ENCODE results near the gene CALHM6. TPM values are rescaled to one million over a fixed set of nuclear protein-coding genes. Genes with fewer than 3 reads are reported as not detected.

Gene CALHM6
- total RNA-seq (1 to 10 TPM in 2 of 5 donors, not detected in 3; 8.1 to 8.7 TPM), polyA plus RNA-seq (1 to 10 TPM; 5.0 to 8.6 (median 8.3) TPM)
- long read RNA-seq, donor 1, result 0 reads
- long read RNA-seq, donor 2, result 0 reads
- long read RNA-seq, donor 3, result 0 reads
- long read RNA-seq, donor 4, result 0 reads
- long read RNA-seq, donor 5, partial matches to known transcripts, result 5 of 6 reads
- long read RNA-seq, donor 5, other reads (novel, unspliced or antisense), result 0 of 6 reads
- long read RNA-seq, donor 6, partial matches to known transcripts, result 8 of 9 reads
- long read RNA-seq, donor 6, other reads (novel, unspliced or antisense), result 0 of 9 reads
- long read RNA-seq, donor 7, partial matches to known transcripts, result 11 of 11 reads
- long read RNA-seq, donor 7, other reads (novel, unspliced or antisense), result 0 of 11 reads
- long read RNA-seq, donor 8, result 0 reads
- long read RNA-seq, donor 9, partial matches to known transcripts, result 0 of 1 reads
- long read RNA-seq, donor 9, other reads (novel, unspliced or antisense), result 0 of 1 reads
- long read RNA-seq, donor 10, partial matches to known transcripts, result 5 of 5 reads
- long read RNA-seq, donor 10, other reads (novel, unspliced or antisense), result 0 of 5 reads

- 45 to 70% (median 57%) methylated on average over 13 of the region's 13 CpGs for WGBS, 5 donors
- H3K27ac ChIP-seq, result peak within 1 kb of the TSS in 4 of 5 donors; percentile 22 to 50 (median 30)
These were observed at the start of gene CALHM6 for GRCh38 chr6:116461331-116461931. Gene CALHM6, plus strand, starts transcription at chr6:116461375. Its CDS starts 555 bp downstream, at chr6:116461930.

DNA sequence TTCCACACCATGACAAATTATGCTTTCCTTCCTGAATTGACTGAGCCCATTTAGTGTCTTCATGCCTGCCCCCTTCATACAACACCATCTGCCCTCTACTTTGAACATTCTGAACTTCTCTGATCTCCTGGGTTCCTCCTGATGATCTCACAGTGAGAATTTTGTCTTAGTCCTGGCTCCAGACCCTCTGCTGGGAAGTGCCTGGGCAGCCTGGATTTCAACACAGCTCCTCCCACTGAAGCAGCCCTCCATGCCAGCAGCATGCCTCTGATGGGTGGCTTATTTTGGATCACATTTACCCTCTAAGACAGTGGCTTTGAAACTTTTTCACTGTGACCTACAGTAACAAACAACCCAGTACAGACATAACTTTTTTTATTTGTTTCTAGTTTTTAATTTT, 48.9 kb upstream of the CALHM6 start:
- peaks cover 0 to 18% (median 5%) of the 10 kb centered on the region in 4 donors for H3K4me1 ChIP-seq
- H3K27ac ChIP-seq, result no peak overlapping the region
- TF ChIP-seq POLR2A (IDR thresholded peaks at IDR 0.05), result no peak
- no peak for TF ChIP-seq EP300 (IDR thresholded peaks at IDR 0.05)
- TF ChIP-seq, protein P1, sequence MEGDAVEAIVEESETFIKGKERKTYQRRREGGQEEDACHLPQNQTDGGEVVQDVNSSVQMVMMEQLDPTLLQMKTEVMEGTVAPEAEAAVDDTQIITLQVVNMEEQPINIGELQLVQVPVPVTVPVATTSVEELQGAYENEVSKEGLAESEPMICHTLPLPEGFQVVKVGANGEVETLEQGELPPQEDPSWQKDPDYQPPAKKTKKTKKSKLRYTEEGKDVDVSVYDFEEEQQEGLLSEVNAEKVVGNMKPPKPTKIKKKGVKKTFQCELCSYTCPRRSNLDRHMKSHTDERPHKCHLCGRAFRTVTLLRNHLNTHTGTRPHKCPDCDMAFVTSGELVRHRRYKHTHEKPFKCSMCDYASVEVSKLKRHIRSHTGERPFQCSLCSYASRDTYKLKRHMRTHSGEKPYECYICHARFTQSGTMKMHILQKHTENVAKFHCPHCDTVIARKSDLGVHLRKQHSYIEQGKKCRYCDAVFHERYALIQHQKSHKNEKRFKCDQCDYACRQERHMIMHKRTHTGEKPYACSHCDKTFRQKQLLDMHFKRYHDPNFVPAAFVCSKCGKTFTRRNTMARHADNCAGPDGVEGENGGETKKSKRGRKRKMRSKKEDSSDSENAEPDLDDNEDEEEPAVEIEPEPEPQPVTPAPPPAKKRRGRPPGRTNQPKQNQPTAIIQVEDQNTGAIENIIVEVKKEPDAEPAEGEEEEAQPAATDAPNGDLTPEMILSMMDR (IDR thresholded peaks at IDR 0.05), result no peak
- no peak for TF ChIP-seq POLR2AphosphoS5 (IDR thresholded peaks at IDR 0.05)
- DNase-seq, result no peak
- no peaks in the 10 kb centered on the region for H3K9me3 ChIP-seq
- no peak overlapping the region for H3K4me3 ChIP-seq
- intact Hi-C loops (cut with DNase I; ENCODE audit: low total_unique reads), result no loop called here
- H3K27me3 ChIP-seq, result no peaks in the 10 kb centered on the region
- H3K36me3 ChIP-seq, result no peaks in the 10 kb centered on the region

More at GRCh38 chr6:116461331-116461931, at the start of gene CALHM6:
- peaks cover 0 to 16% (median 11%) of the 10 kb centered on the region in 4 donors for H3K4me1 ChIP-seq
- intact Hi-C loops (cut with DNase I; ENCODE audit: low total_unique reads), result no loop called here
- H3K9me3 ChIP-seq, result no peaks in the 10 kb centered on the region
- peak in 1 of 2 donors; percentile 13 for DNase-seq
- peaks cover 0 to 29% (median 9%) of the 10 kb centered on the region in 3 donors for H3K27me3 ChIP-seq
- TF ChIP-seq, protein P1 (IDR thresholded peaks at IDR 0.05), result no peak
- TF ChIP-seq EP300 (IDR thresholded peaks at IDR 0.05) (no peak), POLR2A (IDR thresholded peaks at IDR 0.05) (no peak), POLR2AphosphoS5 (IDR thresholded peaks at IDR 0.05) (no peak)
- H3K36me3 ChIP-seq, result no peaks in the 10 kb centered on the region
- peak within 1 kb of the TSS; percentile 42 to 67 (median 54) for H3K4me3 ChIP-seq

DNA sequence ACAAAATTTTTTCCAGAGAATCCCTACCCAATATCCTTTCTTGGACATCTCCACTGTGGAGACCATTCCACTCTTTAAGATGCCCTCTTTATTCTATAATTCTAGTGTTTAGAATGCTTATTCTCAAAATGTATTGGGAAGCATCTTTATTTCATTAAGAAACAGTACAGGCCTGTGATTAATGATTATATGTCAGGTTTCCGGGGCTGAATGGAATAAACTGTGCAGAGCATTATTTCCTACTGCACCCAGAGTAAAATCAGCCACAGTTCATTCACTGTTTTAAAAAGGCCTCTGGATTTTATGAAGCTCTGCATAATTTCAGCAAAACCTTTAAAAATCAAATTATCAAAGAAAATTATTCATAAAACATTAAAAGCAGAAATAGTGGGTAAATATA, 47.8 kb upstream of the CALHM6 start:
- no peak for DNase-seq
- H3K27me3 ChIP-seq, result no peaks in the 10 kb centered on the region
- no peaks in the 10 kb centered on the region for H3K9me3 ChIP-seq
- peaks cover 0 to 23% (median 5%) of the 10 kb centered on the region in 4 donors for H3K4me1 ChIP-seq
- TF ChIP-seq POLR2A (IDR thresholded peaks at IDR 0.05), result no peak
- no peak for TF ChIP-seq POLR2AphosphoS5 (IDR thresholded peaks at IDR 0.05)
- TF ChIP-seq EP300 (IDR thresholded peaks at IDR 0.05), result no peak
- TF ChIP-seq, protein P1 (IDR thresholded peaks at IDR 0.05), result no peak
- no peaks in the 10 kb centered on the region for H3K36me3 ChIP-seq
- no peak overlapping the region for H3K27ac ChIP-seq
- intact Hi-C loops (cut with DNase I; ENCODE audit: low total_unique reads), result no loop called here
- H3K4me3 ChIP-seq, result no peak overlapping the region
- WGBS, 5 donors, result 56 to 89% (median 78%) methylated on average over 1 of the region's 1 CpG

DNA sequence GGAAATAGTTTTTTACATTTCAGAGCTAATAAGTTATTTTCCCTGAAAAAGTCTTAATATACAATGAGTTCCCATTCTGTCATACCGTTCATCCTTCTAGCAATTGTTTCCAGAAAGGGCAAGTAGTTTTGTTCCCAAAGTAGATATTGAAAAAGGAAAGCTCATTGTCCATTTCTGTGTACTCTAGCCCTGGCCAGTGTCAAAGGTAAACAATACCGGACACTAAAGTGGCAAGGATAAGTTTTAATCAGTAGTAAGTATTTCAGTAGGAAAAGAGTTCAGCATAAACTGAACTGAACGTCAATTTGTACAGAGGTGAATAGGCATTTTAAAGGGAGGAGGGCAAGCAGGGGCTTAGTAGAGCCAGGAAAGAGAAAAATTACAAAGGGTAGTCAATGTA, 43.5 kb upstream of the CALHM6 start:
- Histone ChIP-seq H3K4me3 (no peak overlapping the region), H3K36me3 (no peaks in the 10 kb centered on the region), H3K9me3 (no peaks in the 10 kb centered on the region), H3K27ac (no peak overlapping the region), H3K27me3 (no peaks in the 10 kb centered on the region), H3K4me1 (peaks cover 0 to 12% (median 2%) of the 10 kb centered on the region in 4 donors)
- 40 to 63% (median 49%) methylated on average over 3 of the region's 3 CpGs for whole genome bisulfite sequencing, 5 donors
- TF ChIP-seq POLR2A (IDR thresholded peaks at IDR 0.05), result no peak
- TF ChIP-seq, protein P1 (IDR thresholded peaks at IDR 0.05), result no peak
- TF ChIP-seq POLR2AphosphoS5 (IDR thresholded peaks at IDR 0.05), result no peak
- TF ChIP-seq EP300 (IDR thresholded peaks at IDR 0.05), result no peak
- intact Hi-C loops (cut with DNase I; ENCODE audit: low total_unique reads), result no loop called here
- no peak for DNase-seq

Measured in stomach (tissue), 19 donors.